ENCODE results near the gene ZNF319. TPM values are rescaled to one million over a fixed set of nuclear protein-coding genes. Genes with fewer than 3 reads are reported as not detected.

ZNF319 gene
- total RNA-seq, 1 experiment from 2014 or later = 5.5 TPM

- Mint-ChIP-seq H3K4me3 (no peak overlapping the region), H3K36me3 (no peaks in the 10 kb centered on the region), H3K27me3 (ENCODE audit: low read depth) (no peaks in the 10 kb centered on the region), H3K27ac (no peak overlapping the region), H3K9me3 (no peaks in the 10 kb centered on the region), H3K4me1 (peaks cover 15% of the 10 kb centered on the region)
- POLR2A ChIA-PET = no interaction called here
- ATAC-seq = no peak
- DNase-seq (ENCODE audit: low spot score) = no peak
- no peak for TF ChIP-seq JUN (CRISPR knock-in tag; IDR thresholded peaks at IDR 0.05)
- TF ChIP-seq SOX15 (CRISPR knock-in tag; IDR thresholded peaks at IDR 0.05) = no peak
- no peak for TF ChIP-seq KAT7 (CRISPR knock-in tag; IDR thresholded peaks at IDR 0.05; ENCODE audit: borderline replicate concordance)
- no peak for TF ChIP-seq HMGXB4 (CRISPR knock-in tag; IDR thresholded peaks at IDR 0.05)
- no peak for TF ChIP-seq NFATC4 (CRISPR knock-in tag; IDR thresholded peaks at IDR 0.05)
- CTCF ChIA-PET = interaction anchor here (1.0 kb wide), 1 partner anchor 155 kb away, joined by 3 read pairs; no protein-coding TSS in a partner anchor
These were observed 37.7 kb downstream of the ZNF319 start for GRCh38 chr16:57962756-57963155.

GRCh38 chr16:57962046-57962445 lies 38.4 kb downstream of the ZNF319 start:
- ATAC-seq (no peak), DNase-seq (ENCODE audit: low spot score) (no peak)
- Mint-ChIP-seq H3K27ac (no peak overlapping the region), H3K4me1 (peaks cover 19% of the 10 kb centered on the region), H3K4me3 (no peak overlapping the region), H3K27me3 (ENCODE audit: low read depth) (no peaks in the 10 kb centered on the region), H3K36me3 (no peaks in the 10 kb centered on the region), H3K9me3 (no peaks in the 10 kb centered on the region)
- ChIA-PET POLR2A (no interaction called here), CTCF (interaction anchor here (1.0 kb wide), 1 partner anchor 156 kb away, joined by 3 read pairs; no protein-coding TSS in a partner anchor)
- TF ChIP-seq NFYB (CRISPR knock-in tag; conservative IDR thresholded peaks at IDR 0.05; ENCODE audit: low read depth) (no peak), ZNF512 (CRISPR knock-in tag; IDR thresholded peaks at IDR 0.05; ENCODE audit: borderline replicate concordance) (no peak), ATF2 (CRISPR knock-in tag; IDR thresholded peaks at IDR 0.05; ENCODE audit: borderline replicate concordance, low read depth) (no peak), IRF2 (CRISPR knock-in tag; IDR thresholded peaks at IDR 0.05; ENCODE audit: borderline replicate concordance, low read depth) (no peak)

GRCh38 chr16:57961538-57961937 lies 38.9 kb downstream of the ZNF319 start:
- H3K27ac Mint-ChIP-seq = no peak overlapping the region
- no peaks in the 10 kb centered on the region for H3K36me3 Mint-ChIP-seq
- H3K9me3 Mint-ChIP-seq = no peaks in the 10 kb centered on the region
- DNase-seq (ENCODE audit: low spot score) (no peak), ATAC-seq (no peak)
- CTCF ChIA-PET = no interaction called here
- TF ChIP-seq ATF2 (CRISPR knock-in tag; IDR thresholded peaks at IDR 0.05; ENCODE audit: borderline replicate concordance, low read depth) (no peak), SP1 (CRISPR knock-in tag; conservative IDR thresholded peaks at IDR 0.05) (no peak), CDX4 (CRISPR knock-in tag; IDR thresholded peaks at IDR 0.05; ENCODE audit: borderline replicate concordance) (no peak), JAZF1 (CRISPR knock-in tag; IDR thresholded peaks at IDR 0.05) (no peak), GABPB1 (CRISPR knock-in tag; IDR thresholded peaks at IDR 0.05) (no peak), CREM (CRISPR knock-in tag; IDR thresholded peaks at IDR 0.05) (no peak)
- POLR2A ChIA-PET = no interaction called here
- H3K27me3 Mint-ChIP-seq (ENCODE audit: low read depth) = no peaks in the 10 kb centered on the region
- no peak overlapping the region for H3K4me3 Mint-ChIP-seq
- H3K4me1 Mint-ChIP-seq = peaks cover 19% of the 10 kb centered on the region
